HepG2 (cell line): ENCODE results near the gene SIK3. TPM values are rescaled to one million over a fixed set of nuclear protein-coding genes. Genes with fewer than 3 reads are reported as not detected.

Experiments used
- BRF2 ChIP-seq: sonication (generic); formaldehyde crosslinking; IDR thresholded peaks from 2 replicates; pipeline ENCODE4 v1.8.1; 2022; ENCODE audit warnings: mild to moderate bottlenecking, missing genetic modification reagents
- CREB1 ChIP-seq, 2 experiments: fragments of 450-650 bp in 1 of 2; IDR thresholded peaks; 2 replicates each; pipeline ENCODE4 v1.6.1; 2016 to 2017; ENCODE audit warnings: control low read depth in 1 of 2, mild to moderate bottlenecking in 1 of 2, missing compliant biosample characterization in 1 of 2, missing genetic modification characterization in 1 of 2
- CSRNP1 ChIP-seq: sonication (generic); formaldehyde crosslinking; IDR thresholded peaks from 2 replicates; pipeline ENCODE4 v1.8.1; 2023; ENCODE audit warnings: mild to moderate bottlenecking, missing genetic modification reagents
- GPN1 ChIP-seq: sonication (generic); formaldehyde crosslinking; IDR thresholded peaks from 2 replicates; pipeline ENCODE4 v1.5.1; 2020; ENCODE audit warnings: missing genetic modification reagents, borderline replicate concordance
- HOMEZ ChIP-seq: IDR thresholded peaks from 2 replicates; pipeline ENCODE4 v1.6.1; 2016; ENCODE audit warnings: low read depth
- NFE2 ChIP-seq: sonication (generic); formaldehyde crosslinking; IDR thresholded peaks from 2 replicates; pipeline ENCODE4 v1.4.0; 2020; ENCODE audit warnings: missing genetic modification reagents
- PATZ1 ChIP-seq: sonication (generic); formaldehyde crosslinking; IDR thresholded peaks from 2 replicates; pipeline ENCODE4 v1.4.0; 2020; ENCODE audit warnings: missing genetic modification reagents
- SYNCRIP ChIP-seq: fragments of 200-400 bp; formaldehyde crosslinking; IDR thresholded peaks from 2 replicates; pipeline ENCODE4 v1.6.1; 2018; ENCODE audit warnings: mild to moderate bottlenecking, low read depth, low read length; ENCODE audit not compliant: insufficient read depth
- TAF1 ChIP-seq: sonication (generic); formaldehyde crosslinking; IDR thresholded peaks from 2 replicates; pipeline ENCODE4 v1.4.0; 2020; ENCODE audit warnings: missing genetic modification reagents
- TFDP2 ChIP-seq: sonication (generic); formaldehyde crosslinking; IDR thresholded peaks from 2 replicates; pipeline ENCODE4 v1.4.0; 2020; ENCODE audit warnings: missing genetic modification reagents
- USF2 ChIP-seq, 2 experiments: sonication (generic) in 1 of 2; formaldehyde crosslinking in 1 of 2; IDR thresholded peaks; 2 replicates each; pipeline versions ENCODE4 v1.5.1 to v1.6.1; 2011 to 2020; ENCODE audit warnings: borderline replicate concordance in 1 of 2, low read depth in 1 of 2, low read length in 1 of 2, mild to moderate bottlenecking in 1 of 2, missing genetic modification reagents in 1 of 2, moderate library complexity in 1 of 2
- ZBTB26 ChIP-seq: IDR thresholded peaks from 2 replicates; pipeline ENCODE4 v1.6.1; 2016; ENCODE audit warnings: missing compliant biosample characterization, missing genetic modification reagents, borderline replicate concordance
- ZNF230 ChIP-seq: sonication (generic); formaldehyde crosslinking; IDR thresholded peaks from 2 replicates; pipeline ENCODE4 v1.4.0; 2020; ENCODE audit warnings: mild to moderate bottlenecking, missing genetic modification reagents
- ZNF337 ChIP-seq: sonication (generic); formaldehyde crosslinking; IDR thresholded peaks from 2 replicates; pipeline ENCODE4 v1.5.1; 2020; ENCODE audit warnings: missing genetic modification reagents, low read depth, mild to moderate bottlenecking, borderline replicate concordance
- ZNF674 ChIP-seq: sonication (generic); formaldehyde crosslinking; IDR thresholded peaks from 2 replicates; pipeline ENCODE4 v1.5.0; 2020; ENCODE audit warnings: low read depth, mild to moderate bottlenecking, missing genetic modification reagents
- polyA plus RNA-seq, 8 experiments: library from polyadenylated mRNA; depleted of rRNA in 3 of 8; stranded (reverse) in 7 of 8; unstranded in 1 of 8; fragments of >200 nt; fragmentation: Illumina TruSeq in 4 of 8; extraction: Trizol in 4 of 8; gene quantifications; 2 replicates each; pipeline versions ENCODE4 v1.2.1 to v1.2.3, GENCODE V29; 2011 to 2016; ENCODE audit warnings: low read depth in 4 of 8, missing spikeins in 1 of 8, mixed read lengths in 1 of 8; ENCODE audit not compliant: insufficient read depth in 1 of 8
- total RNA-seq, 5 experiments: library from RNA; depleted of rRNA; stranded (reverse); fragments of >200 nt; fragmentation: Illumina TruSeq; extraction: Trizol; gene quantifications; 2 replicates each; pipeline ENCODE4 v1.2.3, GENCODE V29; 2016; ENCODE audit warnings: low read depth in 1 of 5

Gene SIK3
- total and polyA plus RNA-seq, 2 of the 13 experiments (the other 11 are each of a cell fraction or from before 2014, with no cell fraction given), result 5.7 to 9.8 TPM

- TF ChIP-seq BRF2 (CRISPR knock-in tag) (no peak), HOMEZ (CRISPR knock-in tag) (no peak), NFE2 (no peak), GPN1 (CRISPR knock-in tag) (no peak), TAF1 (CRISPR knock-in tag) (no peak), CSRNP1 (no peak), ZBTB26 (CRISPR knock-in tag) (no peak), SYNCRIP (no peak), ZNF230 (CRISPR knock-in tag) (no peak), TFDP2 (CRISPR knock-in tag) (no peak), ZNF337 (CRISPR knock-in tag) (no peak), USF2 (IDR thresholded peaks at IDR 0.05; ENCODE audit: low read depth, low read length) (no peak), USF2 (CRISPR knock-in tag; IDR thresholded peaks at IDR 0.05; ENCODE audit: borderline replicate concordance) (no peak), CREB1 (IDR thresholded peaks at IDR 0.05) (no peak), CREB1 (CRISPR knock-in tag; IDR thresholded peaks at IDR 0.05) (peak; percentile 18; the same call in 1 of the 2 replicates), ZNF674 (CRISPR knock-in tag) (no peak), PATZ1 (no peak; the same call in none of the 2 replicates)
Measured at GRCh38 chr11:116823031-116823843, 275.0 kb downstream of the SIK3 start, which contains the start of gene APOA4 (continued).
